ENCODE results near the gene HPRT1.

GRCh38 chrX:134530845-134531244 lies 70.9 kb downstream of the HPRT1 start:
- TF ChIP-seq CTCF (IDR thresholded peaks at IDR 0.05), result no peak
- no peak for TF ChIP-seq POLR2A (IDR thresholded peaks at IDR 0.05)
- no peak for TF ChIP-seq POLR2AphosphoS5 (IDR thresholded peaks at IDR 0.05)
